GM12878 (cell line): ENCODE data around the gene ZNF366. TPM values are rescaled to one million over a fixed set of nuclear protein-coding genes. Genes with fewer than 3 reads are reported as not detected.
A peak's percentile ranks its signal among the peaks of the same experiment; 100 is the strongest.

Experiments used
- ATAC-seq: fragments of 200-7000 bp; cut with Tn5 transposase; 3 replicates; pipeline ENCODE4 v1.9.1; 2020; ENCODE audit warnings: mild to moderate bottlenecking, moderate library complexity
- BruUV-seq: library from RNA; stranded (reverse); fragments of 400-500 nt; replicated peaks from 2 replicates; lab custom pipeline; 2021; lab: Mats Ljungman, UMichigan
- CTCF ChIA-PET: fragments of 300-600 bp; sonication (Branson Sonifier 250); formaldehyde crosslinking; extraction: SDS; loops from one replicate; lab custom pipeline; 2021; ENCODE audit warnings: inconsistent platforms; lab: Yijun Ruan, JAX
- POLR2A ChIA-PET: fragments of 350-600 bp; formaldehyde crosslinking; extraction: SDS; loops from one replicate; lab custom pipeline; 2021; ENCODE audit warnings: inconsistent platforms; lab: Charles Lee
- RAD21 ChIA-PET: fragments of 300-600 bp; sonication (Branson Sonifier 250); formaldehyde crosslinking; loops from one replicate; lab custom pipeline; 2023; ENCODE audit warnings: antibody characterized with exemption; ENCODE audit not compliant: unreplicated experiment; lab: Charles Lee
- SMC1A ChIA-PET: fragments of 300-600 bp; sonication (Branson Sonifier 250); formaldehyde crosslinking; loops from one replicate; lab custom pipeline; 2023; ENCODE audit not compliant: unreplicated experiment, uncharacterized antibody; lab: Charles Lee
- DNase-seq: peaks from one replicate; pipeline ENCODE4 v3.0.0-alpha.2; 2011; ENCODE audit warnings: low read depth, low spot score
- FAIRE-seq: peaks from 3 replicates; lab custom pipeline; 2011; peaks lifted over from hg19 to GRCh38; lab: Jason Lieb, UNC
- H2AFZ ChIP-seq: 2 replicates; pipeline ENCODE4 v1.6.0; 2011; ENCODE audit warnings: low read depth, low read length, control low read depth; ENCODE audit not compliant: control insufficient read depth
- H3K27ac ChIP-seq: 2 replicates; pipeline ENCODE4 v1.5.1; 2011; ENCODE audit warnings: control low read depth; ENCODE audit not compliant: control insufficient read depth, insufficient read depth
- H3K27me3 ChIP-seq, 2 experiments: replicated peaks in 1 of 2; 2 replicates each; pipeline versions ENCODE4 v1.6.0 to v1.6.1; 2011; ENCODE audit warnings: low read length in 1 of 2; ENCODE audit not compliant: control insufficient read depth in 2 of 2, insufficient read depth in 2 of 2
- H3K36me3 ChIP-seq, 2 experiments: 2 replicates each; pipeline ENCODE4 v1.5.1; 2011; ENCODE audit warnings: low read length in 1 of 2; ENCODE audit not compliant: control insufficient read depth in 2 of 2, insufficient read depth in 2 of 2
- H3K4me1 ChIP-seq: 2 replicates; pipeline ENCODE4 v1.6.1; 2011; ENCODE audit warnings: mild to moderate bottlenecking, low read length, moderate library complexity, mixed read lengths; ENCODE audit not compliant: control insufficient read depth, insufficient read depth
- H3K4me2 ChIP-seq: 2 replicates; pipeline ENCODE4 v1.6.0; 2011; ENCODE audit warnings: control low read depth; ENCODE audit not compliant: control insufficient read depth, insufficient read depth
- H3K4me3 ChIP-seq: fragments of 200-600 bp; sonication (generic); 2 replicates; pipeline ENCODE4 v1.5.1; 2016
- H3K79me2 ChIP-seq: 2 replicates; pipeline ENCODE4 v1.6.0; 2011; ENCODE audit warnings: low read length; ENCODE audit not compliant: control insufficient read depth, insufficient read depth
- H3K9ac ChIP-seq: 2 replicates; pipeline ENCODE4 v1.8.0; 2011; ENCODE audit warnings: low read length, control low read depth, mixed read lengths; ENCODE audit not compliant: control insufficient read depth, insufficient read depth
- H3K9me3 ChIP-seq: replicated peaks from 3 replicates; pipeline ENCODE4 v1.5.1; 2011; ENCODE audit warnings: mild to moderate bottlenecking, low read length; ENCODE audit not compliant: control insufficient read depth, insufficient read depth
- H4K20me1 ChIP-seq: 2 replicates; pipeline ENCODE4 v1.6.0; 2011; ENCODE audit not compliant: control insufficient read depth, insufficient read depth
- CBX5 ChIP-seq: sonication (generic); IDR thresholded peaks from 2 replicates; pipeline ENCODE4 v1.6.1; 2016; ENCODE audit warnings: low read depth, moderate library complexity, mild to moderate bottlenecking, inconsistent platforms
- CREM ChIP-seq: IDR thresholded peaks from 2 replicates; pipeline ENCODE4 v1.6.1; 2014; ENCODE audit warnings: antibody characterized with exemption, low read depth
- DPF2 ChIP-seq: fragments of 450-650 bp; IDR thresholded peaks from 2 replicates; pipeline ENCODE4 v1.6.1; 2017; ENCODE audit warnings: mild to moderate bottlenecking
- GABPA ChIP-seq: IDR thresholded peaks from 2 replicates; pipeline ENCODE4 v1.6.1; 2014; ENCODE audit warnings: antibody characterized with exemption, low read depth, mild to moderate bottlenecking, inconsistent platforms
- IRF5 ChIP-seq: fragments of 450-650 bp; IDR thresholded peaks from 2 replicates; pipeline ENCODE4 v1.6.1; 2017; ENCODE audit warnings: borderline replicate concordance
- MYC ChIP-seq: IDR thresholded peaks from 2 replicates; pipeline ENCODE4 v1.6.1; 2011; ENCODE audit warnings: mild to moderate bottlenecking, low read length, moderate library complexity, inconsistent platforms; ENCODE audit not compliant: insufficient read depth, insufficient replicate concordance, insufficient read length, severe bottlenecking
- NFIC ChIP-seq: IDR thresholded peaks from 2 replicates; pipeline ENCODE4 v1.6.1; 2012; ENCODE audit warnings: low read depth, mild to moderate bottlenecking, inconsistent platforms, low read length, moderate library complexity
- NFYB ChIP-seq: IDR thresholded peaks from 2 replicates; pipeline ENCODE4 v1.6.1; 2011; ENCODE audit warnings: low read depth, mild to moderate bottlenecking, low read length, improper control_type of control experiment, moderate library complexity; ENCODE audit not compliant: insufficient read depth
- POLR2AphosphoS2 ChIP-seq: IDR thresholded peaks from 2 replicates; pipeline ENCODE4 v1.6.1; 2011; ENCODE audit warnings: low read depth, mild to moderate bottlenecking, low read length, improper control_type of control experiment, moderate library complexity
- TARDBP ChIP-seq: IDR thresholded peaks from 2 replicates; pipeline ENCODE4 v1.6.1; 2016; ENCODE audit warnings: borderline replicate concordance
- TCF12 ChIP-seq: IDR thresholded peaks from 2 replicates; pipeline ENCODE4 v1.6.1; 2011; ENCODE audit warnings: low read depth, mild to moderate bottlenecking, low read length
- WGBS: methylation state at CpG from one replicate; pipeline ENCODE4 v1.1.6; 2016; ENCODE audit warnings: low lambda C conversion rate; ENCODE audit not compliant: insufficient replicate concordance, insufficient coverage; ENCODE audit errors: missing lambda C conversion rate; 5-methylcytosine and 5-hydroxymethylcytosine counted together
- in situ Hi-C: fragments of 300-500 bp; cut with MboI; formaldehyde crosslinking; loops from 9 replicates; pipeline ENCODE4 v1.14.3; 2018; ENCODE audit warnings: mixed read lengths
- intact Hi-C: fragments of 100-400 bp; cut with micrococcal nuclease; formaldehyde crosslinking; loops from one replicate; pipeline ENCODE4 v1.14.2; 2022; ENCODE audit not compliant: unreplicated experiment
- polyA plus RNA-seq, 11 experiments: library from polyadenylated mRNA; depleted of rRNA in 4 of 11; unstranded in 6 of 11; stranded (reverse) in 5 of 11; fragments of >200 nt; fragmentation: Nextera tagmentation in 4 of 11; fragmentation: Illumina TruSeq in 1 of 11; extraction: Ambion mirVana in 4 of 11; extraction: Trizol in 1 of 11; gene quantifications; 1 replicate in 1 of 11; 2 replicates in 10 of 11; pipeline versions ENCODE4 v1.2.1 to v1.2.3, GENCODE V29; 2011 to 2016; ENCODE audit warnings: inconsistent platforms in 2 of 11, missing spikeins in 2 of 11, low read depth in 1 of 11
- total RNA-seq, 4 experiments: library from RNA; depleted of rRNA in 3 of 4; stranded (reverse); fragments of >200 nt in 3 of 4; fragmentation: Illumina TruSeq in 1 of 4; extraction: Trizol in 1 of 4; gene quantifications; 2 replicates each; pipeline versions ENCODE4 v1.2.1 to v1.2.3, GENCODE V29; 2013 to 2021
- TF ChIP-seq, protein P1 (sequence below), 3 experiments: IDR thresholded peaks in 2 of 3; conservative IDR thresholded peaks in 1 of 3; 2 replicates each; pipeline ENCODE4 v1.5.1; 2011; ENCODE audit warnings: low read depth in 3 of 3, low read length in 3 of 3, mild to moderate bottlenecking in 3 of 3, control low read depth in 2 of 3, moderate library complexity in 2 of 3, inconsistent platforms in 1 of 3, mixed read lengths in 1 of 3; ENCODE audit not compliant: control insufficient read depth in 2 of 3, insufficient read depth in 1 of 3; ENCODE audit errors: extremely low read depth in 1 of 3
- TF ChIP-seq, protein P2 (sequence below): IDR thresholded peaks from 2 replicates; pipeline ENCODE4 v1.6.1; 2012; ENCODE audit warnings: low read depth, low read length, improper control_type of control experiment
- TF ChIP-seq, protein P3 (sequence below): IDR thresholded peaks from 2 replicates; pipeline ENCODE4 v1.6.1; 2012; ENCODE audit warnings: mild to moderate bottlenecking, low read depth, low read length

ZNF366 gene
- total and polyA plus RNA-seq, 10 of the 15 experiments (the other 5 are each of a cell fraction or from before 2014, with no cell fraction given): 0.01 to 0.18 (median 0.04) TPM; not detected in 6

DNA sequence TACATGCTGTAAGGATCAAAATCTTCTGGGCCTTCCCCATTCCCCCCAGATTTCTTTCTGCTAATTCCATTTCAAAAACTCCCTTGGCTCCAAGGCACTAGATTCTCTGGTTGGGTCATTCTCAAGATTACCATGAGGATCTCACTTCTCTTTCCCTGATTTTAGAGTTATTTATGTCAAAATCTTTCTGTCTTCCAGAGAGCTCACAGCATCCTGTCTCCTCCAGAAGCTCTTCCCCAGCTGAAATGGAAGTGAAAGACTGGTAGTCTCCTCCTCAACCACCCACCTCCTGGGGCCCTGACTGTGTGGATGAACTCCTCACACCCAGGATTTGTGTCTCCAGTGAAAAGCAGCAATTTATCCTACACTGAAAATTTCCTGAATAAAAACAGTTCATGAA, 11.9 kb upstream of the ZNF366 start (continued):
- no peak for TF ChIP-seq MYC
- no peak for TF ChIP-seq NFYB
- no peak for TF ChIP-seq TARDBP
- no peak for TF ChIP-seq GABPA
- no peak for TF ChIP-seq CREM
- TF ChIP-seq TCF12: no peak

GRCh38 chr5:72518001-72518683, 10.9 kb upstream of the ZNF366 start:
- no TSS peak for BruUV-seq
- in situ Hi-C loops: loop anchor here (10.0 kb wide), 1 partner anchor 143 kb away; no protein-coding TSS in a partner anchor
- peak overlapping the region; percentile 55 for H2AFZ ChIP-seq
- TF ChIP-seq CBX5: no peak
- TF ChIP-seq POLR2AphosphoS2: no peak
- no peak for TF ChIP-seq NFIC
- no peak for TF ChIP-seq IRF5
- no peak for TF ChIP-seq DPF2
- TF ChIP-seq, protein P1, sequence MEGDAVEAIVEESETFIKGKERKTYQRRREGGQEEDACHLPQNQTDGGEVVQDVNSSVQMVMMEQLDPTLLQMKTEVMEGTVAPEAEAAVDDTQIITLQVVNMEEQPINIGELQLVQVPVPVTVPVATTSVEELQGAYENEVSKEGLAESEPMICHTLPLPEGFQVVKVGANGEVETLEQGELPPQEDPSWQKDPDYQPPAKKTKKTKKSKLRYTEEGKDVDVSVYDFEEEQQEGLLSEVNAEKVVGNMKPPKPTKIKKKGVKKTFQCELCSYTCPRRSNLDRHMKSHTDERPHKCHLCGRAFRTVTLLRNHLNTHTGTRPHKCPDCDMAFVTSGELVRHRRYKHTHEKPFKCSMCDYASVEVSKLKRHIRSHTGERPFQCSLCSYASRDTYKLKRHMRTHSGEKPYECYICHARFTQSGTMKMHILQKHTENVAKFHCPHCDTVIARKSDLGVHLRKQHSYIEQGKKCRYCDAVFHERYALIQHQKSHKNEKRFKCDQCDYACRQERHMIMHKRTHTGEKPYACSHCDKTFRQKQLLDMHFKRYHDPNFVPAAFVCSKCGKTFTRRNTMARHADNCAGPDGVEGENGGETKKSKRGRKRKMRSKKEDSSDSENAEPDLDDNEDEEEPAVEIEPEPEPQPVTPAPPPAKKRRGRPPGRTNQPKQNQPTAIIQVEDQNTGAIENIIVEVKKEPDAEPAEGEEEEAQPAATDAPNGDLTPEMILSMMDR (IDR thresholded peaks at IDR 0.05 in 2 of 3, conservative IDR thresholded peaks at IDR 0.05 in 1 of 3; ENCODE audit: control insufficient read depth in 2 of 3, extremely low read depth in 1 of 3, insufficient read depth in 1 of 3, low read depth in 3 of 3, low read length in 3 of 3): no peak
- TF ChIP-seq, protein P2, sequence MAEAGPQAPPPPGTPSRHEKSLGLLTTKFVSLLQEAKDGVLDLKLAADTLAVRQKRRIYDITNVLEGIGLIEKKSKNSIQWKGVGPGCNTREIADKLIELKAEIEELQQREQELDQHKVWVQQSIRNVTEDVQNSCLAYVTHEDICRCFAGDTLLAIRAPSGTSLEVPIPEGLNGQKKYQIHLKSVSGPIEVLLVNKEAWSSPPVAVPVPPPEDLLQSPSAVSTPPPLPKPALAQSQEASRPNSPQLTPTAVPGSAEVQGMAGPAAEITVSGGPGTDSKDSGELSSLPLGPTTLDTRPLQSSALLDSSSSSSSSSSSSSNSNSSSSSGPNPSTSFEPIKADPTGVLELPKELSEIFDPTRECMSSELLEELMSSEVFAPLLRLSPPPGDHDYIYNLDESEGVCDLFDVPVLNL: no peak
- TF ChIP-seq, protein P3, sequence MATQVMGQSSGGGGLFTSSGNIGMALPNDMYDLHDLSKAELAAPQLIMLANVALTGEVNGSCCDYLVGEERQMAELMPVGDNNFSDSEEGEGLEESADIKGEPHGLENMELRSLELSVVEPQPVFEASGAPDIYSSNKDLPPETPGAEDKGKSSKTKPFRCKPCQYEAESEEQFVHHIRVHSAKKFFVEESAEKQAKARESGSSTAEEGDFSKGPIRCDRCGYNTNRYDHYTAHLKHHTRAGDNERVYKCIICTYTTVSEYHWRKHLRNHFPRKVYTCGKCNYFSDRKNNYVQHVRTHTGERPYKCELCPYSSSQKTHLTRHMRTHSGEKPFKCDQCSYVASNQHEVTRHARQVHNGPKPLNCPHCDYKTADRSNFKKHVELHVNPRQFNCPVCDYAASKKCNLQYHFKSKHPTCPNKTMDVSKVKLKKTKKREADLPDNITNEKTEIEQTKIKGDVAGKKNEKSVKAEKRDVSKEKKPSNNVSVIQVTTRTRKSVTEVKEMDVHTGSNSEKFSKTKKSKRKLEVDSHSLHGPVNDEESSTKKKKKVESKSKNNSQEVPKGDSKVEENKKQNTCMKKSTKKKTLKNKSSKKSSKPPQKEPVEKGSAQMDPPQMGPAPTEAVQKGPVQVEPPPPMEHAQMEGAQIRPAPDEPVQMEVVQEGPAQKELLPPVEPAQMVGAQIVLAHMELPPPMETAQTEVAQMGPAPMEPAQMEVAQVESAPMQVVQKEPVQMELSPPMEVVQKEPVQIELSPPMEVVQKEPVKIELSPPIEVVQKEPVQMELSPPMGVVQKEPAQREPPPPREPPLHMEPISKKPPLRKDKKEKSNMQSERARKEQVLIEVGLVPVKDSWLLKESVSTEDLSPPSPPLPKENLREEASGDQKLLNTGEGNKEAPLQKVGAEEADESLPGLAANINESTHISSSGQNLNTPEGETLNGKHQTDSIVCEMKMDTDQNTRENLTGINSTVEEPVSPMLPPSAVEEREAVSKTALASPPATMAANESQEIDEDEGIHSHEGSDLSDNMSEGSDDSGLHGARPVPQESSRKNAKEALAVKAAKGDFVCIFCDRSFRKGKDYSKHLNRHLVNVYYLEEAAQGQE: no peak

More at GRCh38 chr5:72518001-72518683, 10.9 kb upstream of the ZNF366 start:
- no peaks in the 10 kb centered on the region for H3K27me3 ChIP-seq
- no peak overlapping the region for H3K4me2 ChIP-seq
- peaks cover 19% of the 10 kb centered on the region for H3K9me3 ChIP-seq
- ATAC-seq (no peak; the same call in 2 of the 3 replicates), DNase-seq (no peak), FAIRE-seq (peak; percentile 23)
- peaks cover 11% of the 10 kb centered on the region for H3K4me1 ChIP-seq
- ChIA-PET RAD21 (interaction anchor here (1.3 to 2.6 kb wide), 4 partner anchors 28 to 152 kb away, joined by 4 to 7 read pairs (median 6); no protein-coding TSS in a partner anchor), SMC1A (interaction anchor here (0.6 to 2.3 kb wide), 10 partner anchors 9 to 152 kb away, joined by 3 to 11 read pairs (median 3); no protein-coding TSS in a partner anchor), CTCF (interaction anchor here (1.2 to 4.0 kb wide), 4 partner anchors 42 to 151 kb away, joined by 4 to 28 read pairs (median 6); no protein-coding TSS in a partner anchor), POLR2A (interaction anchor here (0.6 to 1.1 kb wide), 2 partner anchors 29 to 54 kb away, joined by 3 read pairs; no protein-coding TSS in a partner anchor)
- intact Hi-C loops: no loop called here
- WGBS: 51% methylated on average over 12 of the region's 12 CpGs
- H4K20me1 ChIP-seq: no peaks in the 10 kb centered on the region
- H3K27ac ChIP-seq: peak overlapping the region; percentile 34
- no peak overlapping the region for H3K4me3 ChIP-seq
- H3K36me3 ChIP-seq: no peaks in the 10 kb centered on the region
- no peaks in the 10 kb centered on the region for H3K79me2 ChIP-seq
- H3K9ac ChIP-seq: no peak overlapping the region
